ENCODE measurements around the gene USP54. TPM values are rescaled to one million over a fixed set of nuclear protein-coding genes. Genes with fewer than 3 reads are reported as not detected.

The USP54 gene
- total RNA-seq, 1 experiment from 2014 or later: 35.9 TPM

DNA sequence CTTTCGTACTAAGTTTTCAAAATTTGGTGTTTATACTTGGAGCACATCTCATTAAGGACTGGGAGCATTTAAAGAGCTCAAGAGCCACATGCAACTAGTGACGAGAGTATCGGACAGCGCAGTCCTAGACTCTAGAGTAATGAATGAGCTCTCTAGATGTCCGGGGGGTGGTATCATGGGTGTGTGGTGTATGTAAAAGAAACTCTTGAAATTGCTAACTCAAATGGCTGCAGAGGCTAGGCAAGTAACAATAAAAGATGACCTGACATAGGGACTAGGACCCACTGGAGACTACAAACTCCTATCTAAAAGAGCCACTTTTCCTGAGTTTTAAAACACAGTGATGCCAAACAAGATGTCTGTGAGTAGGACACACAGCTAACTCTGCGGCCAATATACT is 36.2 kb upstream of the USP54 start:
- POLR2A ChIA-PET (ENCODE audit: low non-redundant PET): no interaction called here
- TF ChIP-seq, protein P1, sequence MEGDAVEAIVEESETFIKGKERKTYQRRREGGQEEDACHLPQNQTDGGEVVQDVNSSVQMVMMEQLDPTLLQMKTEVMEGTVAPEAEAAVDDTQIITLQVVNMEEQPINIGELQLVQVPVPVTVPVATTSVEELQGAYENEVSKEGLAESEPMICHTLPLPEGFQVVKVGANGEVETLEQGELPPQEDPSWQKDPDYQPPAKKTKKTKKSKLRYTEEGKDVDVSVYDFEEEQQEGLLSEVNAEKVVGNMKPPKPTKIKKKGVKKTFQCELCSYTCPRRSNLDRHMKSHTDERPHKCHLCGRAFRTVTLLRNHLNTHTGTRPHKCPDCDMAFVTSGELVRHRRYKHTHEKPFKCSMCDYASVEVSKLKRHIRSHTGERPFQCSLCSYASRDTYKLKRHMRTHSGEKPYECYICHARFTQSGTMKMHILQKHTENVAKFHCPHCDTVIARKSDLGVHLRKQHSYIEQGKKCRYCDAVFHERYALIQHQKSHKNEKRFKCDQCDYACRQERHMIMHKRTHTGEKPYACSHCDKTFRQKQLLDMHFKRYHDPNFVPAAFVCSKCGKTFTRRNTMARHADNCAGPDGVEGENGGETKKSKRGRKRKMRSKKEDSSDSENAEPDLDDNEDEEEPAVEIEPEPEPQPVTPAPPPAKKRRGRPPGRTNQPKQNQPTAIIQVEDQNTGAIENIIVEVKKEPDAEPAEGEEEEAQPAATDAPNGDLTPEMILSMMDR (conservative IDR thresholded peaks at IDR 0.05; ENCODE audit: low read depth, low read length): no peak
- no peak for TF ChIP-seq EZH2 (IDR thresholded peaks at IDR 0.05; ENCODE audit: borderline replicate concordance, low read depth, low read length, poor library complexity, severe bottlenecking)
- intact Hi-C loops (cut with micrococcal nuclease; ENCODE audit: unreplicated experiment): no loop called here

GRCh38 chr10:73625884-73626752 is 35.0 kb upstream of the USP54 start:
- DNase-seq (ENCODE audit: low spot score): peak; percentile 99
- ChIA-PET POLR2A (ENCODE audit: low non-redundant PET) (interaction anchor here (0.6 to 0.7 kb wide), 3 partner anchors 10 to 55 kb away, joined by 3 to 10 read pairs (median 5); no protein-coding TSS in a partner anchor), CTCF (interaction anchor here (0.6 to 0.8 kb wide), 4 partner anchors 16 to 323 kb away, joined by 3 to 10 read pairs (median 4); no protein-coding TSS in a partner anchor)
- no peaks in the 10 kb centered on the region for H3K27me3 ChIP-seq (replicated peaks; ENCODE audit: insufficient read depth, low read depth, low read length, poor library complexity)
- TF ChIP-seq, protein P1 (conservative IDR thresholded peaks at IDR 0.05; ENCODE audit: low read depth, low read length): no peak
- TF ChIP-seq EZH2 (IDR thresholded peaks at IDR 0.05; ENCODE audit: borderline replicate concordance, low read depth, low read length, poor library complexity, severe bottlenecking): no peak
- H3K4me1 ChIP-seq (ENCODE audit: insufficient read depth, low read length, poor library complexity, severe bottlenecking): peaks cover 6% of the 10 kb centered on the region
- H3K27ac ChIP-seq (ENCODE audit: low read depth, low read length, poor library complexity, severe bottlenecking): peak overlapping the region; percentile 84
- no peaks in the 10 kb centered on the region for H3K9me3 ChIP-seq (ENCODE audit: low read depth, low read length, poor library complexity, severe bottlenecking)
- intact Hi-C loops (cut with micrococcal nuclease; ENCODE audit: unreplicated experiment): no loop called here
- BruUV-seq (replicated peaks): TSS peak; percentile 87
- peak overlapping the region; percentile 78 for H3K4me3 ChIP-seq (ENCODE audit: low read depth, low read length, poor library complexity, severe bottlenecking)
- H3K36me3 ChIP-seq (ENCODE audit: insufficient read depth, low read length, poor library complexity, severe bottlenecking): no peaks in the 10 kb centered on the region

More for the DNA sequence above, 36.2 kb upstream of the USP54 start:
- peaks cover 6% of the 10 kb centered on the region for H3K4me1 ChIP-seq (ENCODE audit: insufficient read depth, low read length, poor library complexity, severe bottlenecking)
- CTCF ChIA-PET: no interaction called here
- no peak for DNase-seq (ENCODE audit: low spot score)
- no TSS peak for BruUV-seq (replicated peaks)
- no peak overlapping the region for H3K4me3 ChIP-seq (ENCODE audit: low read depth, low read length, poor library complexity, severe bottlenecking)
- H3K9me3 ChIP-seq (ENCODE audit: low read depth, low read length, poor library complexity, severe bottlenecking): no peaks in the 10 kb centered on the region
- H3K27ac ChIP-seq (ENCODE audit: low read depth, low read length, poor library complexity, severe bottlenecking): no peak overlapping the region
- H3K27me3 ChIP-seq (replicated peaks; ENCODE audit: insufficient read depth, low read depth, low read length, poor library complexity): no peaks in the 10 kb centered on the region
- no peaks in the 10 kb centered on the region for H3K36me3 ChIP-seq (ENCODE audit: insufficient read depth, low read length, poor library complexity, severe bottlenecking)

GRCh38 chr10:73625004-73625883 is 34.1 kb upstream of the USP54 start:
- Histone ChIP-seq H3K27me3 (replicated peaks; ENCODE audit: insufficient read depth, low read depth, low read length, poor library complexity) (no peaks in the 10 kb centered on the region), H3K27ac (ENCODE audit: low read depth, low read length, poor library complexity, severe bottlenecking) (peak overlapping the region; percentile 84), H3K36me3 (ENCODE audit: insufficient read depth, low read length, poor library complexity, severe bottlenecking) (no peaks in the 10 kb centered on the region), H3K9me3 (ENCODE audit: low read depth, low read length, poor library complexity, severe bottlenecking) (no peaks in the 10 kb centered on the region), H3K4me1 (ENCODE audit: insufficient read depth, low read length, poor library complexity, severe bottlenecking) (peaks cover 6% of the 10 kb centered on the region), H3K4me3 (ENCODE audit: low read depth, low read length, poor library complexity, severe bottlenecking) (peak overlapping the region; percentile 78)
- BruUV-seq (replicated peaks): no TSS peak
- ChIA-PET CTCF (interaction anchor here (0.6 to 0.8 kb wide), 4 partner anchors 17 to 322 kb away, joined by 3 to 10 read pairs (median 4); no protein-coding TSS in a partner anchor), POLR2A (ENCODE audit: low non-redundant PET) (interaction anchor here (0.7 kb wide), 1 partner anchor 54 kb away, joined by 10 read pairs; no protein-coding TSS in a partner anchor)
- DNase-seq (ENCODE audit: low spot score): peak; percentile 67
- no peak for TF ChIP-seq EZH2 (IDR thresholded peaks at IDR 0.05; ENCODE audit: borderline replicate concordance, low read depth, low read length, poor library complexity, severe bottlenecking)
- TF ChIP-seq, protein P1 (conservative IDR thresholded peaks at IDR 0.05; ENCODE audit: low read depth, low read length): no peak
- intact Hi-C loops (cut with micrococcal nuclease; ENCODE audit: unreplicated experiment): no loop called here

Measured in A673 (cell line).